Measurements from ENCODE around the gene KCNH1.

DNA sequence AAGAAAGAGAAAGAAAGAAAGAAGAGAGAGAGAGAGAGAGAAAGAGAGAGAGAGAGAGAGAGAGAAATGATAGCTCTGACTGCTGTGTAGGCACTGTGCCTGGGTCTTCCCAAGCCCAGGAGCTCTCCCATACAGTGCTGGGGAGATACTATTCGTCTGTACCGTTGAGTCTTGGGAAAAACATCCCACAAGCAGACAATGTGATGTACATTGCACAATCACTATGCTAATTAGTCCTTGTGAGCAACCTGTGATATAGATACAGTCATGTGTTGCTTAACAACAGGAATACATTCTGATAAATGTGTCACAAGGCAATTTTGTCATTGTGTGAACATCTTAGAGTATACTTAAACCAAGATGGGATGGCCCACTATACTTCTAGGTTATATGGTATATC lies 424.2 kb downstream of the KCNH1 start:
- TF ChIP-seq, protein P1, sequence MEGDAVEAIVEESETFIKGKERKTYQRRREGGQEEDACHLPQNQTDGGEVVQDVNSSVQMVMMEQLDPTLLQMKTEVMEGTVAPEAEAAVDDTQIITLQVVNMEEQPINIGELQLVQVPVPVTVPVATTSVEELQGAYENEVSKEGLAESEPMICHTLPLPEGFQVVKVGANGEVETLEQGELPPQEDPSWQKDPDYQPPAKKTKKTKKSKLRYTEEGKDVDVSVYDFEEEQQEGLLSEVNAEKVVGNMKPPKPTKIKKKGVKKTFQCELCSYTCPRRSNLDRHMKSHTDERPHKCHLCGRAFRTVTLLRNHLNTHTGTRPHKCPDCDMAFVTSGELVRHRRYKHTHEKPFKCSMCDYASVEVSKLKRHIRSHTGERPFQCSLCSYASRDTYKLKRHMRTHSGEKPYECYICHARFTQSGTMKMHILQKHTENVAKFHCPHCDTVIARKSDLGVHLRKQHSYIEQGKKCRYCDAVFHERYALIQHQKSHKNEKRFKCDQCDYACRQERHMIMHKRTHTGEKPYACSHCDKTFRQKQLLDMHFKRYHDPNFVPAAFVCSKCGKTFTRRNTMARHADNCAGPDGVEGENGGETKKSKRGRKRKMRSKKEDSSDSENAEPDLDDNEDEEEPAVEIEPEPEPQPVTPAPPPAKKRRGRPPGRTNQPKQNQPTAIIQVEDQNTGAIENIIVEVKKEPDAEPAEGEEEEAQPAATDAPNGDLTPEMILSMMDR (IDR thresholded peaks at IDR 0.05): no peak
- no peak for TF ChIP-seq POLR2A (IDR thresholded peaks at IDR 0.05)

Measured in Peyer's patch (tissue), 4 donors.